Fibroblast of lung (primary cell): ENCODE results near the gene RAC3. TPM values are rescaled to one million over a fixed set of nuclear protein-coding genes. Genes with fewer than 3 reads are reported as not detected.

ENCODE experiments used
- DNase-seq, 2 donors: peaks; one replicate each; pipeline versions ENCODE4 v3.0.0 to v3.0.0-alpha.2; 2010; ENCODE audit warnings: low read depth in 2 of 2
- H2AFZ ChIP-seq: 2 replicates; pipeline ENCODE4 v1.5.1; 2012; ENCODE audit warnings: low read length, control low read depth, inconsistent platforms
- H3K27ac ChIP-seq: 2 replicates; pipeline ENCODE4 v1.5.1; 2011; ENCODE audit warnings: low read length, control low read depth; ENCODE audit not compliant: insufficient read depth
- H3K27me3 ChIP-seq: 2 replicates; pipeline ENCODE4 v1.5.1; 2011; ENCODE audit warnings: mild to moderate bottlenecking, low read length; ENCODE audit not compliant: control insufficient read depth, insufficient read depth
- H3K36me3 ChIP-seq: 2 replicates; pipeline ENCODE4 v1.5.1; 2011; ENCODE audit warnings: low read length; ENCODE audit not compliant: control insufficient read depth, insufficient read depth
- H3K4me1 ChIP-seq: 2 replicates; pipeline ENCODE4 v1.5.1; 2011; ENCODE audit warnings: low read length; ENCODE audit not compliant: control insufficient read depth, insufficient read depth; ENCODE audit errors: extremely low read depth
- H3K4me2 ChIP-seq: 2 replicates; pipeline ENCODE4 v1.5.1; 2011; ENCODE audit warnings: low read length, control low read depth; ENCODE audit not compliant: insufficient read depth; ENCODE audit errors: extremely low read depth
- H3K4me3 ChIP-seq, 4 experiments: fragments of 200-600 bp in 1 of 4; sonication (generic) in 1 of 4; replicated peaks in 1 of 4; 2 replicates each; pipeline ENCODE4 v1.5.1; 2011 to 2016; ENCODE audit warnings: low read length in 4 of 4, low read depth in 3 of 4, mild to moderate bottlenecking in 3 of 4, control low read depth in 2 of 4, inconsistent platforms in 1 of 4, mixed read lengths in 1 of 4; ENCODE audit not compliant: insufficient read depth in 1 of 4; ENCODE audit errors: control extremely low read depth in 1 of 4
- H3K79me2 ChIP-seq: 2 replicates; pipeline ENCODE4 v1.5.1; 2012; ENCODE audit warnings: mild to moderate bottlenecking, low read length, inconsistent platforms; ENCODE audit not compliant: control insufficient read depth, insufficient read depth
- H3K9ac ChIP-seq: 2 replicates; pipeline ENCODE4 v1.5.1; 2011; ENCODE audit warnings: mild to moderate bottlenecking, low read length, control low read depth; ENCODE audit not compliant: insufficient read depth
- H3K9me3 ChIP-seq: 2 replicates; pipeline ENCODE4 v1.5.1; 2012; ENCODE audit warnings: low read depth, low read length; ENCODE audit not compliant: control insufficient read depth, insufficient read depth
- H4K20me1 ChIP-seq: 2 replicates; pipeline ENCODE4 v1.5.1; 2011; ENCODE audit warnings: low read length; ENCODE audit not compliant: control insufficient read depth, insufficient read depth; ENCODE audit errors: extremely low read depth
- CTCF ChIP-seq, 2 donors: IDR thresholded peaks in 1 of 2; conservative IDR thresholded peaks in 1 of 2; 1 replicate in 1 of 2; 2 replicates in 1 of 2; pipeline ENCODE4 v1.5.1; 2011 to 2012; ENCODE audit warnings: low read length in 2 of 2, control low read depth in 1 of 2, inconsistent platforms in 1 of 2, low read depth in 1 of 2, mild to moderate bottlenecking in 1 of 2
- EZH2 ChIP-seq: IDR thresholded peaks from 2 replicates; pipeline ENCODE4 v1.5.1; 2012; ENCODE audit warnings: low read length, control low read depth, mild to moderate bottlenecking; ENCODE audit errors: missing control alignments
- polyA plus RNA-seq, 2 donors: library from polyadenylated mRNA; depleted of rRNA in 1 of 2; stranded (reverse) in 1 of 2; unstranded in 1 of 2; fragments of >200 nt; gene quantifications; 2 replicates each; pipeline ENCODE4 v1.2.1, GENCODE V29; 2011 to 2012; ENCODE audit warnings: missing spikeins in 1 of 2
- total RNA-seq: library from RNA; depleted of rRNA; stranded (reverse); fragments of >200 nt; gene quantifications from 2 replicates; pipeline ENCODE4 v1.2.1, GENCODE V29; 2014

Gene RAC3
- total and polyA plus RNA-seq, 2 donors (not counting 1 experiment from before 2014, with no cell fraction given), result 4.3 to 6.6 TPM

GRCh38 chr17:82053556-82054263 lies 22.2 kb downstream of the RAC3 start:
- Histone ChIP-seq H3K4me3 (peak overlapping the region in 1 of 4 experiments; percentile 80), H3K4me2 (no peak overlapping the region), H3K79me2 (peaks cover 21% of the 10 kb centered on the region), H3K36me3 (peaks cover 47% of the 10 kb centered on the region), H3K9me3 (no peaks in the 10 kb centered on the region), H3K27ac (no peak overlapping the region), H3K4me1 (peaks cover 7% of the 10 kb centered on the region), H3K9ac (no peak overlapping the region), H3K27me3 (no peaks in the 10 kb centered on the region), H2AFZ (no peak overlapping the region), H4K20me1 (no peaks in the 10 kb centered on the region)
- TF ChIP-seq EZH2 (no peak), CTCF (conservative IDR thresholded peaks at IDR 0.05 in 1 of 2, IDR thresholded peaks at IDR 0.05 in 1 of 2; ENCODE audit: low read depth in 1 of 2, low read length in 2 of 2) (no peak)
- no peak for DNase-seq

DNA sequence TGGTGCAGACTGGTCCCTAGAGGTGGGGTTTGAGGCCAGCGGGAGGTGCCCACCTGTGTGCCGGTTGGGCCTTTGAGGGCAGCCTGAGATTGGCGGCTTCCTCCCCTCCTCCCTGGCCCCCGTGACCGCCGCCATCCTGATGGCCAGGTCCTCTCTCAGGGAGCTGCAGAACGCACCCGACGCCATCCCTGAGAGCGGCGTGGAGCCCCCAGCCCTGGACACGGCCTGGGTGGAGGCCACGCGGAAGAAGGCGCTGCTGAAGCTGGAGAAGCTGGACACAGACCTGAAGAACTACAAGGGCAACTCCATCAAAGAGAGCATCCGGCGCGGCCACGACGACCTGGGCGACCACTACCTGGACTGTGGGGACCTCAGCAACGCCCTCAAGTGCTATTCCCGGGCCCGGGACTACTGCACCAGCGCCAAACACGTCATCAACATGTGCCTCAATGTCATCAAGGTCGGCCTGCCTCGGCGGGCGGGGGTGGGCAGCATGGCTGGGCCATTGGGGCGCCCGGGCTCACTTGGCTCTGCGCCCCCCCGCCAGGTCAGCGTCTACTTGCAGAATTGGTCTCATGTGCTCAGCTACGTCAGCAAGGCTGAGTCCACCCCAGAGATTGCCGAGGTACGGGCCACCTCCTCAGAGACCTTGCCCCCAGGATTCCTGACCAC lies 23.0 kb downstream of the RAC3 start:
- H2AFZ ChIP-seq, result no peak overlapping the region
- no peak overlapping the region for H3K4me3 ChIP-seq
- no peak overlapping the region for H3K27ac ChIP-seq
- H4K20me1 ChIP-seq, result no peaks in the 10 kb centered on the region
- peaks cover 47% of the 10 kb centered on the region for H3K36me3 ChIP-seq
- TF ChIP-seq EZH2, result no peak
- no peak for TF ChIP-seq CTCF (conservative IDR thresholded peaks at IDR 0.05 in 1 of 2, IDR thresholded peaks at IDR 0.05 in 1 of 2; ENCODE audit: low read depth in 1 of 2, low read length in 2 of 2)
- H3K9ac ChIP-seq, result peak overlapping the region; percentile 7
- no peaks in the 10 kb centered on the region for H3K9me3 ChIP-seq
- peaks cover 21% of the 10 kb centered on the region for H3K79me2 ChIP-seq
- H3K27me3 ChIP-seq, result no peaks in the 10 kb centered on the region
- peaks cover 7% of the 10 kb centered on the region for H3K4me1 ChIP-seq
- H3K4me2 ChIP-seq, result no peak overlapping the region
- no peak for DNase-seq

DNA sequence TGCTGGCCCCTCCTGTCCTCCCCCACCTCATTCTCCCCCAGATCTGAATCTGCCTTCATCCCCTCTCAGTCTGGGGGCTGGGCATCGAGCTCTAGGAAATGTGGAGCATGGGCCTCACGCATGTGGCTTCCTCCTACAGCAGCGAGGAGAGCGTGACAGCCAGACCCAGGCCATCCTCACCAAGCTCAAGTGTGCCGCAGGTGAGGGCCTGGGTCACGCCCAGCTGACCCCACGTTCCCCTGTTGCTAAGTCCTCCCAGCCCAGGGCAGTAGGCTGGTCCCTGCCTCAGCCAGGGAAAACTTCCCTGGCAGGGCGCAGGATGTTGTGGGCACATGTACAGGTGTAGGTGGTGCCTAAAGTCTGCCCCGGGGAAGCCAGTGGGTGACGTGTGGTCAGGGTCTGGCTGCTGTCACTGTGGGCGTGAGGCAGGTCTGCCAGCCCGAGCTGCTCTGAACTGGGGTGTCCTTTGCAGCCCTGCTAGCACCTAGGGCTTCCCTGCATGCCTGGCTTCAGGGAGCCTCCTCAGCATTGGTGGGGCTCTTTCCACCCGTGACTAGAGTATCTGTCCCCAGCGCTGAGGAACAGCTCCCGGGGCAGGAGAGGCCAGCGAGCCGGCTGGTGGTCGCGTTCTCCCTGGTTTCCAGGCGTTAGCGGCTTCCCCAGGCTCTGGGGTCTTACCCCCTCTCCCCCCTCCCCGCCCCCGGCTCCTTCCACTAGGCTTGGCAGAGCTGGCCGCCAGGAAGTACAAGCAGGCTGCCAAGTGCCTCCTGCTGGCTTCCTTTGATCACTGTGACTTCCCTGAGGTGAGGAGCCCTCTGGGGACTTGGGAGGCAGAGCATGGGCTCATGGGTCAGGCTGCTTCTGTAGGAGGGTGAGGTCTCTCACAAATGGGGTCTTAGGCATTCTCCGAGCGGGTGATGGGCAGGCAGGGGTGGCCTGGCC lies 23.8 kb downstream of the RAC3 start:
- Histone ChIP-seq H3K27ac (no peak overlapping the region), H3K27me3 (no peaks in the 10 kb centered on the region), H3K4me3 (no peak overlapping the region), H3K9me3 (no peaks in the 10 kb centered on the region), H3K9ac (no peak overlapping the region), H4K20me1 (no peaks in the 10 kb centered on the region), H3K4me2 (no peak overlapping the region), H2AFZ (no peak overlapping the region), H3K79me2 (peaks cover 19% of the 10 kb centered on the region), H3K36me3 (peaks cover 46% of the 10 kb centered on the region), H3K4me1 (peaks cover 7% of the 10 kb centered on the region)
- TF ChIP-seq EZH2 (no peak), CTCF (conservative IDR thresholded peaks at IDR 0.05 in 1 of 2, IDR thresholded peaks at IDR 0.05 in 1 of 2; ENCODE audit: low read depth in 1 of 2, low read length in 2 of 2) (no peak)
- DNase-seq, result no peak
